Left renal cortex interstitium (tissue), 4 donors: ENCODE data around the gene USP2. TPM values are rescaled to one million over a fixed set of nuclear protein-coding genes. Genes with fewer than 3 reads are reported as not detected.
"Not testable (repeated sequence)": the region's sequence is repeated elsewhere in the genome, so short reads cannot be mapped to it uniquely, and the experiment has no call there.

ENCODE experiments used
- DNase-seq, 4 donors: peaks; one replicate each; pipeline ENCODE4 v3.0.0-alpha.2; 2013; ENCODE audit warnings: low read depth in 4 of 4, low spot score in 2 of 4, missing footprints in 1 of 4
- polyA plus RNA-seq, 4 donors: library from polyadenylated mRNA; unstranded; fragments of 120-200 nt; gene quantifications; one replicate each; pipeline ENCODE4 v1.2.1, GENCODE V29; 2013; ENCODE audit not compliant: insufficient read length in 4 of 4

The USP2 gene
- polyA plus RNA-seq, 4 donors, result 7.4 to 14.9 (median 10.1) TPM

DNA sequence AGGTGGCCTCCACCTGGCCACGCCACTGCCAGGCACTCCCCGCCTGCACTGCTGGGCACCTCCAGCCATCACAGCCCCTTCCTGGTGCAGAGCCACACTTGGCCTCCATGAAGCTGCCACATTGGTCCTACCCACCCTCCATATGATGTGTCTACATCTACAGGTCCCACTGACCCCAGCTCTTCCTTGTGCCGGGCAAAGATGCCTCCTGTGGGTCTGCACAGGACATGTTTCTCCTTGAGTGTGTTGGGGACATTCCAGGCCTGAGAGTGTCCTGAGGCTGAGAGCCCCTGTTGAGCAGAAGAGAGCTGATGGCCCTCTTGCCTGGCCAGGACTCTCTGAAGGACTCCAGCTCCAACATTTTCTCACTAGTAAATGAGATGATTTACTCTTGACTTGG lies 34.0 kb upstream of the USP2 start:
- no peak for DNase-seq

DNA sequence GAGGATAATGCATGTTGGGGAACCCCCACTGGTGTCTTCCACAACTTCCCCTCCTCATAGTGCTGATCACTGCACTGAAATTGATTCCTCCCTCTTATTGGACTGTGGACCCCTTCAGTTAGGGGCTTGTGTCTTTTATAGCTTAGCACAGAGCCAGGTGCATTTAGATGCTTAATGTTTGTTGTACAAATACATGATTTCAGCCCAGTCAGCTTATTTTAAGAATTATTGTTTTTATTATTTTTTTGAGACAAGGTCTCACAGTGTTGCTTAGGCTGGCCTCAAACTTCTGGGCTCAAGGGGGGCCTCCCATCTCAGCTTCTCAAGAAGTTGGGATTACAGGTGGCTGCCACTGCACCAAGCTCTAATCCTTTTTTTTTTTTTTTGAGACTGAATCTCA lies 33.2 kb upstream of the USP2 start:
- no peak for DNase-seq

DNA sequence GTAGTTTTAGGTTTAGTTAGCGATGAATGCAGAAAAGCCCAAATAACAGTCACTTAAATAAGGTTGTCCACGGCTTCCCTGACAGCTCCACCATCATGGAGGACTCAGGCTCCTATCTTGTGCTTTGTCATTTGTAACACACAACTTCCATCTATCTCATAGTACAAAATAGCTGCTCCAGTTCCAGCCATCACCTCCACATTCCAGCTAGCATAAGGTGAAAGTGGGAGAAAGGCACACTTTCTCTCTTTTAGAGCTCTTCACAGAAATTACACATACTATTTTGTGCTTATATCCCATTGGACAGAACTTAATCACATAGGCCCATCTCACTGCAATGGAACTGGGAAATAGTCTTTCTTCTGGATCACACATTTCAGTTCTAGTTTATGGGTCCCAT lies 32.8 kb upstream of the USP2 start:
- DNase-seq, result no peak

GRCh38 chr11:119412072-119412471 lies 30.6 kb upstream of the USP2 start:
- no peak for DNase-seq

GRCh38 chr11:119410501-119410900 lies 29.0 kb upstream of the USP2 start:
- no peak for DNase-seq

- DNase-seq, result no peak
Measured at GRCh38 chr11:119409731-119410130, 28.2 kb upstream of the USP2 start.

GRCh38 chr11:119406005-119406404 lies 24.5 kb upstream of the USP2 start:
- no peak for DNase-seq

- not testable (repeated sequence) for DNase-seq
Measured at GRCh38 chr11:119405448-119405847, 24.0 kb upstream of the USP2 start.

DNA sequence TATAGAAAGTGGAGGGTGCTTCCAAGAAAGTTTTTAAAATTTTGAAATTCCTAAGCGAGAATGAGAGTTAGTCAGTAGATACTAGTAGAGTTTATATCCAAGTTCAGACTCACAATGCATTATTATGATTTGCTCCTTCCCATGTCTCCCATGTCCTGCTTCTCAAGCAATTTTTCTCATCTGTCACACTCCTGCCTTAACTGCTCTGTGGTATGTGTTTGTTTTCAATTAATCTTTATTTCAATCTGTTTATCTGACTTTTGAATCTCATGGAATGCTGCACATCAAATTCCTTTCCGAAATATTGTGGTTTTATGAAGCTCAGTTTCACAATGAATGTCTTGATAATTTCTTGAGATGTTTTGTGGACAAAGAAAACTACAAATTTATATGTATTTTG lies 23.4 kb upstream of the USP2 start:
- no peak for DNase-seq

DNA sequence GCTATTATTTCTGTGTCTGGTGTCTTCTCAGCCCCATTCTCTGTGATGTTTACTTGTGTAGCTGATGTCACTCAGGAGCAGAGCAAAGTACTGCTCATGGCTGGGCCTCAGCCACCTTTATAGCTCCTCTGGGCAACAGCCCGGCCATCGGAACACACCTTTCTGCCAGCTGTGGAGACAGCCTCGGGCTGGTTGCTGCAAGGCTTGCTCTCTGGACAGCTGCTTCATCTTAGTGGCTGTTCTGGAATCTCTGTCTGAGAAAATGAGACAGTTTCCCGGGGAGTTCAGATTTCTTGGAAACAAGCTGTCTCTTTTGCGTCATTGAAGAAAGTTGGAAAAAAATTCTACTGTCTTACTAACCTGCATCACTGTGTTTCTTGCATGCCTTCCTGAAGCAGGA lies 21.5 kb upstream of the USP2 start:
- DNase-seq, result no peak

DNA sequence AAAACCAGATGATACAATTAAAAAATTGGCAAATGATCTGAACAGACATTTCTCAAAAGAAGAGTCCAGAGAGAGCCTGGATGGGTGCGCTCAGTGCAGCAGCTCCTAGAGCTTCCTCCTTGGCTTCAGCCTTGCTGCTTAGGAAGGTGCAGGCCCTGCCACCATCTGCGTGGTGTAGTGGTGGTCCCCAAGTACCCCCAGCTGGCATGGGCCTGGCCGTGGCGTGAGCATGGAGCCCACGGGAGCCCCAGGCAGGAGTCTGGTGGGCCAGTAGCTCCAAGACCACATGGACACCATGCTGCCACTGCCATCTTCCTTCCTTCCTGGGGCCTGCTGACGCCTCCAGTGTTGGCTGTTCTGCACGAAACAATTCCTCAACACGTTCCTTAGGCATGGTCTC lies 21.0 kb upstream of the USP2 start:
- no peak for DNase-seq

DNA sequence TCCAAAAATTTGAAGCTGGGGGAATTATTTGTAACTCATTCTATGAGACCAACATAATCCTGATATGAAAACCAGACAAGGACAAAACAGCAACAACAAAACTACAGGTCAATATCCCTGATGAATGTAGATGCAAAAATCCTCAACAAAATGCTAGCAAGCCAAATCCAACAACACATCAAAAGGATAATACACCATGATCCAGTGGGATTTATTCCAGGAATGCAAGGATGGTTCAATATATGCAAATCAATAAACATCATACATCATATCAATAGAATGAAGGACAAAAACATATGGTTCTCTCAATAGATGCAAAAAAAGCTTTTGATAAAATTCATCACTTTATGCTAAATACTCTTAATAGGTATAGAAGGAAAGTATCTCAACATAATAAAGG lies 19.4 kb upstream of the USP2 start:
- no peak for DNase-seq

- no peak for DNase-seq
Measured at GRCh38 chr11:119397740-119398139, 16.2 kb upstream of the USP2 start.

DNA sequence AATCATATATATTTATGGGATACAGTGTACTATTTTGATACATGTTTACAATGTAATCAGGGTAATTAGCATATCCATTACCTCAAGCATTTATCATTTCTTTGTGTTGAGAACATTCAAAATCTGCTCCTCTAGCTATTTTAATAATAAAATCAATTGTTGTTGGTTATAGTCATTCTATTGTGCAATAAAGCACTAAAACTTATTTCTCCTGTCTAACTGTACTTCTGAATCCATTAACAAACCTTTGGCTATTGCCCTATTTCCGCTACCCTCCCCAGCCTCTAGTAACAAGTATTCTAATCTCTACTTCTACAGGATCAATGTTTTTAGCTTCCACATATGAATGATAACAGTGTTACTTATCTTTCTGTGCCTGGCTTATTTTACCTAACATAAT lies 15.3 kb upstream of the USP2 start:
- DNase-seq, result no peak

GRCh38 chr11:119391275-119391674 lies 9.8 kb upstream of the USP2 start:
- no peak for DNase-seq

DNA sequence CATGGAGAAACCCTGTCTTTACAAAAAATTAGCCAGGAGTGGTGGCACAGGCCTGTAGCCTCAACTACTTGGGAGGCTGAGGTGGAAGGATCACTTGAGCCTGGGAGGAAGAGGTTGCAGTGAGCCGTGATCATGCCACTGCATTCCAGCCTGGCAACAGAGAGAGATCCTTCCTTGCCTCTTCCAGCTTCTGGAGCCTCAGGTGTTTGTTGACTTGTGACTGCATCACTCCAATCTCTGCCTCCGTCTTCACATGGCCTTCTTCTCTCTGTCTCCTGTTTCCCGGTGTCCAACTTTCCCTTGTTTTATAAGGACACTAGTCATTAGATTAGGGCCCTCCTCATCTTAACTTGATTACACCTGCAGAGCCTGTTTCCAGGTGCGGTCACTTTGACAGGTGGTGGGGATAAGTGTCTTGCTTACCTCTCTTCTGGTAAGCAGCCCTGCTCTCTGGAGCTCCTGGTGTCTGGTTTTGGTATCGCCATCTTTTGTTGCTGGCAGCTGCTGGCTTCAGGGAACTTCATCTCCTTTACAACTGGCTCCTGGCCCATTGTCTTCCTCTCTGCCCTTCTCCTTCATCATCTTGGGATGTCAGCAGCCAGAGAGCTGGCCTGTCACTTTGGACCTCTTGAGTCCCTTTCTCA lies 8.2 kb upstream of the USP2 start:
- no peak for DNase-seq

DNA sequence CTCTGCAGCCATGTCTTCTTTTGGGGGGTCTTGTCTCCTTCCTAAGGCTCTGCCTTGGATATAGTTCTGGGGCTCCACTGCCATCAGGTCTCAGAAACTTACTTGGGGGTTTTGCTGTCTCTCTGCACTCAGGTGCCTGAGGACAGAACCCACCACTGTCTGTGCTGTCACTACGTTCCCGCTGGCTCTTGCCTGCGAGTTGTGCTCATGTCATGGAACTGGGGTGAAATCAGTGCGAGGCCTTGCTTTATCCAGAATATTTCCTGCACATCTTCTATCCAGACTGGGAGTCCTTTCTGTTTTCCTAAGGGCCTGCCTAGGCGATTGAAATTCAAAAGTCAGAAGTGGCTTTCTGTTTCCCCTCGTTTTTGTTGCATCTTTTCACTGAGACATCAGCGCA lies 6.6 kb upstream of the USP2 start:
- no peak for DNase-seq

DNA sequence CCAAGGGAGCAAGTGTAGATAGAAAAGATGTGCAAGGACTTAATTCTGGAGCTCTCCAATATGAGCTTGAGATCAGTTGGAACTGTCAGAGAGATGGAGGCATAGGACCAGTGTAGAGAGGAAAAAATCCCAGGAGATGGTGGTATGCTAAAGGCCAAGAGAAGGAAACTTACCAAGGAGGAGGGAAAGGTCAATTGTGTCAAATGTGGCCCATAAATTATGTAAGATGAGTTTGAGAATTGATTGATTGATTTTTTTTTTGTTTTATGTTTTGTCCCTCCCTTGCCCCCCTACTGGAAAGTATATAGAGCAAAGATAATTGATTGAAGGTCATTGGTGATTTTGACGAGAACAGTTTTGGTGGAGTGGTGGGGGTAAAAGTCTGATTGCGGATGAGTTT lies 2.8 kb upstream of the USP2 start:
- DNase-seq, result no peak

- DNase-seq, result not testable (repeated sequence)
Measured at GRCh38 chr11:119382513-119382912, 1.0 kb upstream of the USP2 start.

DNA sequence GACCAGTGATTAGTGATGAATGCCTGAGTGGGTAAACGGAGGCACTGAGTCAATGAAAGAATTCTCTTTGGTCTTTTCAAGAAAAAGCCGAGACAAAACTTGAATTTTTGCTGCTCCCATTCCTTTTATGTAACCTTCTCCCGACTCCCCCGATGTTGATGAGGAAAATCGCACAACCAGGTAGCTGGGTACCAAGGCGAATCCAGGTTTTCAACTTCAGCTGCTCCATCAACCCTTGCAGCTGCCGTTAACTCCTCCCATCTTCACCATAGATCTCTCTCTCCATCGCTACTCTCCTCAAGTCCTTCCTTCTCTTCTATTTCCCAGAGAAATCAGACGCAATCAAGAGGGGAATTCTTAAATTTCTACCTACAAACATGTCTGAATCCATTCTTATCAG lies 611 bp upstream of the USP2 start:
- no peak for DNase-seq

GRCh38 chr11:119380827-119381180 lies 686 bp downstream of the USP2 start:
- DNase-seq, result no peak

DNA sequence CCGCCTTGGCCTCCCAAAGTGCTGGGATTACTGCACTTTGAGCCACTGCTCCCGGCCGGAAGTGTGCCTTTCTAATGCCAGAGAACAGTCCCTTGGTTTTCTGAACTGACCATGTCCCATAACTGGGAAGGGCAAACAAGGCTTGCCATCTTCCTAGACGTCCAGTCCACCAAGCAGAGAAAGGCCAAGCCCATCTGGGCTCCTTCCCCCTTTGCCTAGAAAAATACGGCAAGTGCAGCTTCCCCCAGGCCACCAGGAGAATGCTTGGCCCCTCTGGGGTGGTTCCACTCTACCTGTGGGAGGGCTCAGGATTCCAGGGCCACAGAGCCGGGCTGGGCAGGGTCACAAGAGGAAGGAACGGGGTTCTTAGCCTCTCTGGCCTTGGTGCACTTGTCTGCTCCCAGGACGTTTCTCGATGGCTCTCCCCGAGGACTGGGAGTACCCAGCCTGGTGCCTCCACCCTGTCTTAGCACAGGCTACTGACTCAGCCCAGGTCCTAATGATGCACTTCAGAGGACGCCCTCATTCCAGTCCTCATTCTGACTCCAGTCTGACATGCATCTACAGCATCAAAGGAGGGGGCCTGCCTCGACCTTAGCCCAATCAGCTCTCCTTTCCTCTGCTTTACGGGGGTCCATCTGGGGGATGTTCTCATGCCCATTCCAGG lies 1.2 kb downstream of the USP2 start:
- no peak for DNase-seq
